GM20431 (cell line): ENCODE results near the gene TEX19.

ENCODE experiments used
- in situ Hi-C: fragments of 300-500 bp; cut with MseI, MboI; formaldehyde crosslinking; loops from one replicate; pipeline ENCODE4 v1.15.0; 2020; ENCODE audit warnings: low sequenced_read_pairs; ENCODE audit not compliant: unreplicated experiment

Gene TEX19

DNA sequence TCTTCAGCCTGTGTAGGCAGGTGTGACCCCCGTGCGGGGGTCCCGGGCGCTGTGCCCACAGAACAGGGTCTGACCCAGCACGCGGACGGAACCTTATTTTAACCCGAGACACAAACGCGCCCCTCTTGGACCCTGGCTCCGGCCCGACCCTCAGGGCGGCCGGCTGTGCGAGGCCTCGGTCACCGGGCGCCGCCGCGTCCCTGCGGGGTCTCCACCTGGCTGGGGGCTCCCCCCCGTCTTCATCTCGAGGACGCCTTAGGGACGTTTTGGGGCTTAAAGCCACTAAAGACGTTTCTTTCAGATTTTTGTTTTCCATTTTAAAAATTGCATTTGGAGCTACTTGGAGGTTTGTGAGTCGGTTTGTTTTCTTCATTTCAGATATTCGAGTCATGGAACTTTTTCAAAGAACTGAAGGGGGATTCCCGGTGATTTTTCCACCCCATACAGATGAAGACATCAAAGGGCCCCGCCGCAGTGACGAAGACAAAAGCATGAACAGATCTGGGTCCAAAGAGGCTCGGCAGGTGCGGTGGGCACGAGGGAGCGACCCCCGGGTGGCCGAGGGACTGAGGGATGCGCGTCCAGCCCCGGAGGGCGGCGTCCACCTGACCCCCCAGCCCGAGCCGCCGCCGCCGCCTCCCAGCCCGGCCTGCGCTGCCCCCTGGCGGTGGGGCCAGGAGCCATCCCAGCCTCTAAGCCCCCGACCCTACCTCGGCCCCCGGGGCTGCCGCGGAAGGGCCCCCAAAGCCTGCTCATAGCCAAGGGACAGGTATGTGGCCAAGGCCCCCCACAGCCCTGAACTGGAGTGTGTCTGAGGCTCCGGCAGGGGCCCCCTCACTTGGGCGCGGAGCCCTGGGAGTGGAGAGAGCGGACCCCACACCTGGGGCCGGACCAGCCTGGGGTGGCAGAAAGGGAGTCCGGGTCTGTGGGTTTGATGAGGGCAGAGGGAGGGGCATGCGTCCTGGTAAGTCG, 37.8 kb upstream of the TEX19 start:
- in situ Hi-C loops: no loop called here

DNA sequence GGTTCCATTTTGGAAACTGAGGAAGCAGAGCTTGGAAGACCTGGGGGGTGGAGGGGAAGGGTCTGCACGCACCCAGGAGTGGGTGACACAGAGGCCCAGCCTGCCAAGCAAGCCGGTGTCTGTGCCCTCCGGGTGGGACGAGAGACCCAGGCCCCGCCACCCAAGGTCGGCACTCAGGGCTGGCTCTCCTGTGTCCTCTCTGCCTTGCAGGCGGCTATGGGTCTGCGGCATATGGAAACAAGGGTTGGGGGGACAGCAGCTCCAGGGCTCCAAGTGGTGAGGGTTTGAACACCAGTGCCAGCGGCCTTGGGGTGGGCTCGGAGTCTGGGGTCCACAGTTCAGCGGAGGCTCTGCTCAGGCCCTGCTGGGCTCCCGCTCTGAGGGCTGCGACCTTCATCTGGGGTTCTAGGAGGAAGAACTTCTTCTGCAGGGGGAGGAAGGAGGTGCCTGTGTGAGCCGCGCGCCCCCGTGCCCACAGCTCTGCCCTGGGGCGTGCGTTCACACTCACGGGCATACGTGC, 37.0 kb upstream of the TEX19 start:
- in situ Hi-C loops: no loop called here

DNA sequence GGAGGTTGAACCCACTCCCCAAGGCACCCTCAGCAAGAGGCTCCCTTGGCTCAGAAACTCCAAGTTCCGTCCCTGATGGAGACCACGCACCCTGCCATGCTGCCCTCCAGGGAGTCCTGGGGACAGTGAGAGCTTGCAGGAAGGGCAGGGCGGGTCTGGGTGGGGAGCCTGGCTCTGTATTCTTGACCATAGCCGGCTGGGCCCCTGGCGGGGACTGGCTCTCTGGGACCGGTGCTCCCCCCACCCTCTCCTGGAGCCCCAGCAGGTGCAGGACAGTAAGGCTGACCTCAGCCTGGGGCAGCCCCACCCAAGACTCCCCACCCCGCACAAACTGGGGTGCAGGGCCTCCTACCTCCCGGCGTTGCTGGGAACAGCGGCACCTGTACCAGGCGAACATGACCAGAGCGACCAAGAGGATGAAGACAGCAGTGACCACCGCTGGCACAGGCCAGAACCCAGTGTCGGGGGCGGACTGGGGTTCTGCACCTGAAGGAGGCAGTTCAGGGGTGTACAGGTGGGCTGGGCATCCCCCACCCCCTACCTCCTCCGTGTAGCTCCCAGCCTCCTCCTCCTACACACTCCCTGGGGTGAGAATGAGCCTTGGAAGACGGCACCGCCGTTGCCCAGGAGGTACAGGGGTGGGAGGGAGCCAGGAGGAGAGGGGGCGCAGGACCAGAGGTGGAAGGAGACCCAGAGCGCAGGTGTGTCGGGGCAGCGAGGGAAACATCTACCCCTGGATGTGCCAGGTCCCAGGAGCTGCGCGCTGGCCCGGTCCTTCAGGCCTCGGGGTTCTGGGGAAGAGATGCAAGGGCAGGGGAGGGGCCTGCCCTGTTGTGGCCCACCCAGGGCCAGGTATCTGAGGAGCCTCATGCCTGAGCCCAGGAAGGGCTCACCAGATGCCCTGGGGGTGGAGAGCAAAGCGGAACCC, 36.3 kb upstream of the TEX19 start:
- in situ Hi-C loops: no loop called here

DNA sequence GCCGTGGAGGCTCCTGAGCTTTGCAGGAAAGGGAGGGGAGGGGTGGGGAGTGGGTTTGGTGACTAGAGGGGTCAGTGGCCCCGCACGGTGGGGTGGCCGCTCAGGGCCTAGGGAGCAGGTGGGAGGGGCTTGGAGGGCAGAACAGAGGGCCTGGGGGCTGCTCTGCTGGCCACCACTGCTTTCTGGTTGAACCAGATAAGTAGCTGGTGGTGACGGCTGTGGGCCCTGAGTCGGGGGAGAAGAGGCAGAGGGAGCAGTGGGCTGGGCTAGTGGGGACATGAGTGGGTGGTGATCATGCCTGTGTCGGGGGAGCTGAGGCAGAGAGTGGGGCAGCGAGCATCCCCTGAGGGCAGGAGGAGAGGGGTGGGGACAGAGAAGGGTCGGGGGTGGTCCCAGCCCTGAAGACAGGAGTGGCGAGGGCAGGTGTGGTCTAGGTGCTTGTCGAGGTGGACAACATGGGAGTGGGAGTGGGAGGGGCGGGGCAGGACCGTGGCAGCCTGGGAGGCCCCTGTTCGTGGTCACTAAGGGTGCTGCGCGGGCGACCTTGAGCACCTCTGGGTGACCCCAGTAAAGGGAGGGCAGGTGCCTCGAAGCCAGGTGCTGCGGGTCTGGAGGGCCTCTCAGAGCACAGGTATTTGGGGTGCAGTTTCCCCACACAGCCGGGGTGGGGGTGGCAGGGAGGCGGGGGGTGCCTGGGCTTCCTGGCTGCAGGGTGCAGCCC, 35.4 kb upstream of the TEX19 start:
- in situ Hi-C loops: no loop called here

DNA sequence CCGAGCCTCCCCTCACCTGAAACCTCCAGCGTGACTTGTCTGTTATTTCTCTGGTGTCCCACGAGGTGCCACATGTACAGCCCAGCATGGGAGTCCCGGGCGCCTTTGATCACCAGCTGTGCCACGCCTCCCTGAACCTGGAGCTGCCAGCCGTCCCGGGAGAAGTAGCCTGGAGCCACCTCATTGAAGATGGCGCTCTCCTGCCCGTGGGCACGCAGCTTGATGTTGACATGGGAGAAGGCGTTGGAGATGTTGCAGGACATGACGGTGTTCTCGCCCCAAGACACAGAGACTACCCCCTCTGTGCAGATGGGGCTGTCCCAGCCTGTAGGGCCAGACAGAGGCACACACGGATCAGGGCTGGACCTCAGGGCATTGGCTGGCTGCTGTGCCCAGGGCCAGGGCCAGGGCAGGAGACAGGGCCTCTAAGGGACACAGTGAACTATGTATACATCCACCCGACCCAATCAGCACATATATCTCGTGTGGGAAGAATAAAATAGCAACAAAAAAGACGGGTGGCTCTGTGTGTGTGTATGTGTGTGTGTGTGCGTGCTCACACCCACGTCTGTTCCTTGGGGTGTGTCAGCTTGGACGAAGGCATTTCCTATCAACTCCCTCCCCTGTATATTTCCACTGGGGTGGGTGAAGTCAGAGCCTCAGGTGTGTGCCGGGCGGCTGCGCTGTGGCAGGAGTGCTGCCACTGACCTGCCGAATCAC, 34.3 kb upstream of the TEX19 start:
- in situ Hi-C loops: no loop called here

DNA sequence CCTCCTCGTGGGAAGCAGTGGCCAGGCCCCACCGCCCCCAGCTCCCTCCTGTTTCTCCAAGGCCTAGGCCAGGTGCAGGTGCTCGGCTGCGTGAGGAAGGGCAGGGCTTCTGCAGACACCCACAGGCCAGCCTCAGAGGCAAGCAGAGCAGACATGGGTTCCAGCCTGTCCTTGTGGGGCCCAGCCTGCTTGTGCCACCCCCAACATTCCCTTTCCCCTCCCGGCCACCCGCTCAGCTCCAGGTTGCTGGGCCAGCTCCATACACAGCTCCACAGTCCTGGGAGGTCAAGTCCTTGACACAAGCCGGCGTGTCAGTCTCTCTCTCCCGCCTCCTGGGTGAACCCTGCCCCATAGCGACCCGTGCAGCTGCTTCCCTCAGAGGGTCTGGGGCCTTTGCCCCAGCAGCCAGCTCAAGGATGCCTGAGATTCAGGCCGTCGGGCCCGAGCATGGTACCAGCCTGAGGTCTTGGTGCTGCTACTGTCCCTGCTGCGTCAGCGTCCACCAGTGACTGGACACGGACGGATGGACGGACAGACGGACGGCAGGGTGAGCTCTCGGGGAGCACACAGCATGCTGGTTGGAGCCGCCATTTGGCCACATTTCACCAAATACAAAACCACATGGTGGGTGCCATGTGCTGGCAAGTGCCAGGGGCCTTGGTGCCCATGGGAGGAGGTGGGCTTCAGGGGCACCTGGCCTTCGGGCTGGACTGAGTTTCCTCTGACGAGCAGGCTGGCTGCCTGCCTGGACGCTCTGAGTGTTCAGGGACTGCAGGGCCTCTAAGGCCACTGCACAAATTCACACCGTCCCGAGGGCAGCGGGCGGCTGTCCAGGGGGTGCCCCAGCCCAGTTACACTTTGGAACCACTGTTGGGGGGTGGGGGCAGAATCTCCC, 33.5 kb upstream of the TEX19 start:
- in situ Hi-C loops: no loop called here

DNA sequence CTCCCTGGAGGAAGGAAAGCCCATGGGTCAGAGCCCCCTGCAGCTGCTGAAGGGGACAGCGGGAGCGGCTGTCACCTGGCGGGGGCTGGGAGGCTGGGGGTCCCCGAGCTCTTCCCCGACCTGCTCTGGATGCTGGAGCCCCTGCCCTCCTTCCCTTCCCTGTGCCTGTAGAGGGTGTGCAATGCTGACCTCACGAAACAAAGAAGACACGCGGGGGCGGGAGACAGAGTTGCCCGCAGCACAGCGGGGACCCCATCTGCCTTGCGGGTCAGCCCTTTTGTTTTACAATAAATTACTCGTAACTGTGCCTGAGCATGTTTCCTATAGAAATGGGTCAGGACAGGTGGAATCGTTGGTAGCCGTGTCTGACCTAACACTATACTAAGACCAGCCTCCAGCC, 31.8 kb upstream of the TEX19 start:
- in situ Hi-C loops: no loop called here

DNA sequence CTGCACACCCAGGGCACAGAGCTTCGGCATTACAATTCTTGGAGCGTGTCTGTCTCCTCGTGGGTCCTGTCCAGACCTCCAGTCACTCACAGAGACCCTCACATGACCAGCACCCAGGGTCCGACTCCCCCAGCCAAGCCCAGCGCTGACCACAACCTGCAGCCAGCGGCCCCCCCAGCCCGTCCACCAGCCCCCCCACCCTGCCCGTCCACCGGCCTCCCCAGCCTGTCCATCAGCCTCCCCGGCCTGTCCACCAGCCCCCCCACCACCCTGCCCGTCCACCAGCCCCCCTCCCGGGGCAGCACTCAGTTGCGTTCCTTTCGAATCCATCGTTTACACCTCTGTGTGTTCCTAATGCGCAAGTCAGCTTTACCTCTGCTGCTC, 31.3 kb upstream of the TEX19 start:
- in situ Hi-C loops: no loop called here

DNA sequence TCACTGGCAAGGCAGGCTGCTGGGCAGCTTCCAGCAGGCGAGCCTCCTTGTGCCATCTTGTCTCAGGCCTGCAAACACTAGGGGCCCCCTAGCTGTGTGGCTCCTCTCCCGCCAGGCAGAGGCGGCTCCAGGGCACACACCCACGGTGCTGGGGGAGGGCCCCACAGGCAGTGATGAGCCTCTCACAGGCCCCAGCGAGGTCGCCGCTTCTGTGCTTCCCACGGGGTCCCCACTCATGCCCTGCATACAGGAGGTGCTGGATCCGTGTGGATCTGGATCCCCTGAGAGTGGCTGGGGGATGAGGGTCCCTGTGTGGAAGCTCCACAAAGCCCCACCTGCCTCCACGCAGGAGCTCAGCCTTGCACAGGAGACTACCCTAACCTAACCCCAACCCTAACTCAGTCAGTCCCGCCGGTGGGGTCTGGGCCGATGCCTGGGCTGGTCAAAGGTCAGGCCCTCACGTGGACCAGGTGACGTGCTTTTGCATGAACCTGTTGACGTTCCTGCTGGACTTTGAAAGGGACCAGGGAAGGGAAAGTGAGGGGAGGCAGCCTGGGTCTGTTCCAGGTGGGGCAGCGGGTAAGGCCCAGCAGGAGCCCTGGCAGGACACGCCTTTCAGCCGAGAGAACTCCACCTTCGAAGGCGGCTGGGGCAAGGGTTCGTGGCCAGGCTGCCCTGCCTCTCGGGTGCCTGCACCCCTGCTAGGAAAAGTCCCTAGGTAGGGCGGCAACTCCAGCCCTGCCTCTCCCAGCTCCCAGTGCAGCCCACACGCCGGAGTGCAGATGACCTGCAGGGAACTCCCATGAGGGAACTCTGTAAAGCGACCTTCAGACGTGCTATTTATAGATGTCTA, 30.7 kb upstream of the TEX19 start:
- in situ Hi-C loops: no loop called here

DNA sequence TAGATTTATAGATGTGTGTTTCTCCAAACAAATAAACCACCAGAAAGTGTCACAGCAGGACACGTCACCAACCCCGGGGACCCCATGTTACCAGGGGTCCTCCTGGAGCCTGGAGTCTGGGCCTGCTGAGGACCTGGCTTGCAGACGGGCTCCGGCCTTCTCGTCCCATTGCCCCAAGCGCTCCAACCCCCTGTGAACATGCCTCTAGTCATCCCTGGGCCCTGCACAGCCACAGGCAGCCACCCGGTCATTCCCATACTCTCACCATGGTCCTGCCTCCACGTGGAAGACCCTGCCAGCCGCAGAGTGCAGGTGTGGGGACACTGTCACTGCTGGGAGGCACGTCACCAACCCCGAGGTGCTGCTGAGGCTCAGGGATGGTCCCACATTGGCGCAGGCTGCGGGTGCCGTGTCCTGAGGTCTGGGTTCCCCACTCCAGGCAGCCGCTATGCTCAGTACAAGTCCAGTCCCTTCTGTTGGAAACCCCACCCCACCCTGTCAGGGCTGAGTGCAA, 30.0 kb upstream of the TEX19 start:
- in situ Hi-C loops: no loop called here

DNA sequence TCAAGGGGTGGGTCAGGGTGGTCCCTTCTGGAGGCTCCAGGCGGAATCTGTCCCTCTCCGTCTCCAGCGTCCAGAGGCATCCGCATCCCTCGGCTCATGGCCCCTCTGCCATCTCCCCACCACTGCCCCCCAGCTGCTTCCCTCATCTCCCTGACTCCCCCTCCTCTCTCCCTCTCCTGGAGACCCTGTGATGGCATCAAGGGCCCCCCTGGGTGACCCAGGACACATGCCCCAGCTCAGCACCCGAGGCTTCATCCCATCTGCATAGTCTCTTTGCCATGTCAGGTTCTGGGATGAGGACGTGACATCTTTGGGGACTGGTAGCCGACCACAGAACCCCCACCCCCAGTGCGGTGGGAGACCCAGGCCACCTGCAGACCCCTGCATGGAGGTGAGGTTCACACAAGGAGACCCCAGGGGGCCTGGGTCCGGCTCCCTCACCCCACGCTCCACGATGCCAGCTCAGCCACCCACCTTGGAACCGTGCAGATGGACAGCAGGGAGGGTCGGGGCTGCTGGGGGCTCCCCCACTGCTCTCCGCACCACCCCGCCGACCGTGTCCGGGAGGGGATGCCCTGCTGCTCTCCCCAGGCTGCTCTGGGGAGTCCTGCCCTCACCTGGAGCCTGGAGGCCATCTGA, 29.2 kb upstream of the TEX19 start:
- in situ Hi-C loops: no loop called here

DNA sequence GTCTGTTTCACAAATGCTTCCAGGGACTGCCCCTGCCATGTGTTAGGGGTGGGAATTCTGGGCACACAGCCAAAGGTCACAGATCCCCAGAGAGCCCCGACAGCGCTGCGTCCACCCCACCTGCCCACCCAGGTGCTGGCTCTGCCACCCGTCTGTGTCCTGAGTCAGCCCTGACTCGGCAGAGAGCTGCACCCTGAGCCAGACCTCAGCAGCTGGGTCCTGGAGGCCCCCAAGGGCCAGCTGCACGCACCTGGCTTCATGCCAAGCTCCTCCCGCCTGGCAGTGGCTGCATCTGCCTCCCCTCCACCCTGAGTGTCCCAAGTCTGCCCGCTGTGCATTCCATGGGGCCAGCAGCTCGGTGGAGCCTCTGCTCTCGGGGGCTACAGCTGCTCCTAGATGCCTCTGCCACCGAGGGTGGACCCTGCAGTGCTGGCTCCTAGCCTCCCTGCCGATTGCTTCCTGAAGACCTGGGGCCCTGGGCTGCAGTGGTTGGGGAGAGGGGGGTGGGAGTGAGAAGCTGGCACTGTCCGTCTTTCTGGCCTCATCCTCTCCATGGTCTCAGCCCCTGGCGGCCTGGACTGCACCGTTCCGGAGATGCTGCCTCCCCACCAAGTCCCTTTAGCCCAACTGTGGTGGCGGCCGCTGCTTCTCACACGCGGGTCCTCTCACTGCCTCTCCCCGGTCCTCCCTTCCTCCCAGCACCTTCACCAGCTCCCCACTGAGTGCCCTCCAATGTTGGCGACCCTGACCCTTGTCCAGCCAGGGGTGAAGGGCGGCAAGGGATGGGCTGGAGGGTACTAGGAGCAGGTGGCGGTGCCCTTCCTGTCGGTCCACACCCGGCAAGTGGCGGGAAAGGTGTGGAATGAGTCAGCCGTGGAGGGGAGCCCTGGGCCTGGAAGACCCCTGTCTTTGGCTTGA, 28.5 kb upstream of the TEX19 start:
- in situ Hi-C loops: no loop called here

DNA sequence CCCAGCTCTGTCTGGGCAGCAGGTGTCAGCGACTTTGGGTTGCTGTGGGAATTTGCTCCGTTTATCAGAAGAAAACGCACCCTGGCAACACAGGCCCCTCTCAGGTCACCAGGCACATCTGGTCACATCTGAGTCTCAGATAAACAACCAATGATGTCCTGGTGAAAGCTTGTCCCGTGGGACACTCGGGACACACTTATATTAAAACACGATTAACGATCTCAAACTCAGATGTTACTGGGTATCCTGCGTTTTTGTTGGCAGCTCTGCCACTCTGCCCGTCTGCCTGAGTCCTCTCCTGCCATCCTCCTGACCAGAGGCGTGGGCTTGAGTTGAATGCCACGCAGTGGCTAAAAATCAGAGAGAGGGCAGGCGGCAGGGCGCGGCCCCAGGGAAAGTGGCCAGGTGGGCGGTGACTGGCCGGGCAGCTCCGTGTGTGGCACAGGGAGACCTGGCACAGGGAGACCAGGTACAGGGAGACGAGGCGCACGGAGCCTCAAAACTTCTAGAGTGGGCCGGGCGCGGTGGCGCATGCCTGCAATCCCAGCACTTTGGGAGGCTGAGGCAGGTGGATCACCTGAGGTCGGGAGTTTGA, 27.6 kb upstream of the TEX19 start:
- in situ Hi-C loops: no loop called here

DNA sequence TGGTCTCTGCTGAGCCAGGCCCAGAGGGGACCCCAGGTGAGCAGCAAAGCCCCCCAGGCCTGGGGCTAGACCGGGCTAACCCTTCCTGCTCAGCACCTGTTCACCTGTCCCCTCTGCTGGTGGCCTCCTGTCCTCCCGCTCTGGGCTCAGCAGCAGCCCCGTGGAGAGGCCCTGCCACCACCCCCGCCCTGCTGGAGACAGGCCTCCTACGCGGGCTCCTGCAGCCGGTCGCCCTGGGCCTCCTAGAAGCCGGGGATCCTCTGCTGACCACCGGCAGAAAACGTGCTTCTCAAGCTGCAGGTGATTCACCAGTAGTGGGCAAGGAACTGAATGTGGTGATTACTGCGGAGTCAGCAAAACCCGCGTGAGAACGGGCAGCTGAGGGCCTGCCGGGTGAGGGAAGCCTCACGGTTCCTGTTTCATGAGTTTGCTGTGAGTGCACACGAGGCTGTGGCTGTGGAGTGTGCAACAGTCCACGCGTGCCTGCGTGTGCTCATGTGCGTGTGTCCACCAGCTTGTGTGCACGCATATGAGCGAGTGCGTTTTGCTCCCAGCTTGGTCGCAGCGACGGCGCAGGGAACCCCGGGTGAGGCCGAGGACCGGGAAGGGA, 26.3 kb upstream of the TEX19 start:
- in situ Hi-C loops: no loop called here
